GM12801 (cell line): Measurements from ENCODE around the gene RTKN2.

Experiments used
- CTCF ChIP-seq: IDR thresholded peaks from one replicate; pipeline ENCODE4 v1.5.1; 2011; ENCODE audit warnings: control low read depth; ENCODE audit not compliant: insufficient read length; ENCODE audit errors: extremely low read depth

Gene RTKN2

GRCh38 chr10:62205750-62206399 lies 62.8 kb downstream of the RTKN2 start:
- no peak for TF ChIP-seq CTCF

- no peak for TF ChIP-seq CTCF
Measured at GRCh38 chr10:62199584-62199983, 69.1 kb downstream of the RTKN2 start.

- TF ChIP-seq CTCF: no peak
Measured at GRCh38 chr10:62196528-62196927, 72.1 kb downstream of the RTKN2 start.

- no peak for TF ChIP-seq CTCF
Measured at GRCh38 chr10:62195675-62195926, 73.0 kb downstream of the RTKN2 start.

GRCh38 chr10:62194924-62195674 lies 73.5 kb downstream of the RTKN2 start:
- no peak for TF ChIP-seq CTCF

- TF ChIP-seq CTCF: no peak
Measured at GRCh38 chr10:62193479-62193878, 75.2 kb downstream of the RTKN2 start.

- TF ChIP-seq CTCF: no peak
Measured at GRCh38 chr10:62189131-62189530, 79.5 kb downstream of the RTKN2 start.
